HCT116 (cell line): Measurements from ENCODE around the gene CDC42EP5. TPM values are rescaled to one million over a fixed set of nuclear protein-coding genes. Genes with fewer than 3 reads are reported as not detected.
A peak's percentile ranks its signal among the peaks of the same experiment; 100 is the strongest.

Source experiments
- ATAC-seq: fragments of 200-7000 bp; cut with Tn5 transposase; 2 replicates; pipeline ENCODE4 v1.9.1; 2020; ENCODE audit warnings: mild to moderate bottlenecking, moderate library complexity
- BruUV-seq: library from RNA; stranded (reverse); fragments of 400-500 nt; replicated peaks from 2 replicates; lab custom pipeline; 2021; lab: Mats Ljungman, UMichigan
- CTCF ChIA-PET: fragments of 300-600 bp; sonication (Branson Sonifier 250); formaldehyde crosslinking; loops from one replicate; lab custom pipeline; 2021; ENCODE audit warnings: antibody characterized with exemption; lab: Charles Lee
- POLR2A ChIA-PET: fragments of 300-600, 350-600 bp; sonication (Branson Sonifier 250); formaldehyde crosslinking; loops from one replicate; lab custom pipeline; 2021; ENCODE audit warnings: antibody characterized with exemption; lab: Charles Lee
- RAD21 ChIA-PET, 2 experiments: fragments of 300-600 bp; sonication (Branson Sonifier 250); formaldehyde crosslinking; loops; one replicate each; lab custom pipeline; 2023; ENCODE audit warnings: low total read pairs in 2 of 2; ENCODE audit not compliant: uncharacterized antibody in 2 of 2, unreplicated experiment in 2 of 2, low non-redundant PET in 1 of 2; lab: Charles Lee
- DNase-seq: peaks from one replicate; pipeline ENCODE4 v3.0.0-alpha.2; 2010; ENCODE audit warnings: low read depth, low spot score
- H2AFZ ChIP-seq: fragments of 200-600 bp; shearing (Covaris generic), sonication (generic); 2 replicates; pipeline ENCODE4 v1.6.1; 2017; ENCODE audit warnings: low read depth, mixed run types, mixed read lengths, antibody characterized with exemption, low read length; ENCODE audit not compliant: poor library complexity, severe bottlenecking
- H3K27ac ChIP-seq: 2 replicates; pipeline ENCODE4 v1.5.1; 2012; ENCODE audit warnings: low read depth, low read length
- H3K27me3 ChIP-seq: fragments of 200-600 bp; sonication (generic); 2 replicates; pipeline ENCODE4 v1.6.1; 2016; ENCODE audit warnings: mixed run types, low read length, mixed read lengths; ENCODE audit not compliant: insufficient read depth
- H3K36me3 ChIP-seq, 2 experiments: fragments of 200-500 bp in 1 of 2; fragments of 200-600 bp in 1 of 2; sonication (Bioruptor generic) in 1 of 2; sonication (generic) in 1 of 2; 2 replicates each; pipeline versions ENCODE4 v1.5.1 to v1.6.1; 2014 to 2016; ENCODE audit warnings: low read length in 2 of 2, inconsistent platforms in 1 of 2, mixed read lengths in 1 of 2, mixed run types in 1 of 2; ENCODE audit not compliant: insufficient read depth in 2 of 2, control insufficient read depth in 1 of 2
- H3K4me1 ChIP-seq, 2 experiments: fragments of 200-600 bp in 1 of 2; sonication (generic) in 1 of 2; 2 replicates each; pipeline versions ENCODE4 v1.5.1 to v1.6.1; 2012 to 2017; ENCODE audit warnings: low read length in 2 of 2, inconsistent platforms in 1 of 2, mild to moderate bottlenecking in 1 of 2, mixed read lengths in 1 of 2, mixed run types in 1 of 2, moderate library complexity in 1 of 2; ENCODE audit not compliant: insufficient read depth in 2 of 2, control insufficient read depth in 1 of 2
- H3K4me2 ChIP-seq: fragments of 200-600 bp; sonication (generic); 2 replicates; pipeline ENCODE4 v1.6.1; 2017; ENCODE audit warnings: mixed run types, low read length, mixed read lengths
- H3K4me3 ChIP-seq, 2 experiments: fragments of 200-600 bp in 1 of 2; sonication (generic) in 1 of 2; replicated peaks in 1 of 2; 2 replicates each; pipeline ENCODE4 v1.5.1; 2011 to 2016; ENCODE audit warnings: low read length in 2 of 2, control low read depth in 1 of 2, low read depth in 1 of 2, mild to moderate bottlenecking in 1 of 2, mixed read lengths in 1 of 2, mixed run types in 1 of 2
- H3K79me2 ChIP-seq: fragments of 200-600 bp; sonication (generic); 2 replicates; pipeline ENCODE4 v1.6.1; 2017; ENCODE audit warnings: mild to moderate bottlenecking, mixed run types, low read length, moderate library complexity, mixed read lengths; ENCODE audit not compliant: insufficient read depth
- H3K9ac ChIP-seq: fragments of 200-600 bp; sonication (generic); 2 replicates; pipeline ENCODE4 v1.6.1; 2016; ENCODE audit warnings: low read length, mixed read lengths
- H3K9me2 ChIP-seq: fragments of 200-600 bp; sonication (generic), shearing (Covaris generic); 2 replicates; pipeline ENCODE4 v1.6.1; 2017; ENCODE audit warnings: mixed run types, mild to moderate bottlenecking, moderate library complexity; ENCODE audit not compliant: insufficient read depth
- H3K9me3 ChIP-seq, 2 experiments: fragments of 200-500 bp in 1 of 2; fragments of 200-600 bp in 1 of 2; sonication (Bioruptor generic) in 1 of 2; sonication (generic) in 1 of 2; 2 replicates each; pipeline ENCODE4 v1.6.1; 2014 to 2017; ENCODE audit warnings: low read length in 2 of 2, mixed read lengths in 2 of 2, inconsistent platforms in 1 of 2, low read depth in 1 of 2, mild to moderate bottlenecking in 1 of 2, mixed run types in 1 of 2, moderate library complexity in 1 of 2; ENCODE audit not compliant: control insufficient read depth in 1 of 2, insufficient read depth in 1 of 2
- H4K20me1 ChIP-seq: fragments of 200-600 bp; sonication (generic), shearing (Covaris generic); 2 replicates; pipeline ENCODE4 v1.6.1; 2017; ENCODE audit warnings: mixed run types, mild to moderate bottlenecking, moderate library complexity; ENCODE audit not compliant: insufficient read depth
- EGR1 ChIP-seq: IDR thresholded peaks from 2 replicates; pipeline ENCODE4 v1.6.1; 2012; ENCODE audit warnings: low read depth
- ELF1 ChIP-seq: IDR thresholded peaks from 2 replicates; pipeline ENCODE4 v1.6.1; 2012; ENCODE audit warnings: low read depth, borderline replicate concordance
- MAX ChIP-seq: IDR thresholded peaks from 2 replicates; pipeline ENCODE4 v1.6.1; 2012
- SP1 ChIP-seq: IDR thresholded peaks from 2 replicates; pipeline ENCODE4 v1.6.1; 2012; ENCODE audit warnings: low read depth
- intact Hi-C: fragments of 100-400 bp; cut with micrococcal nuclease; formaldehyde crosslinking; loops from 2 replicates; pipeline ENCODE4 v1.10.0; 2022
- total RNA-seq: library from RNA; stranded (reverse); gene quantifications from one replicate; pipeline ENCODE4 v1.2.1, GENCODE V29; 2021; ENCODE audit not compliant: unreplicated experiment
- TF ChIP-seq, protein P1 (sequence below), 3 experiments: fragments of 200-600 bp in 1 of 3; sonication (generic) in 1 of 3; IDR thresholded peaks in 2 of 3; conservative IDR thresholded peaks in 1 of 3; 2 replicates each; pipeline ENCODE4 v1.5.1; 2012 to 2017; ENCODE audit warnings: low read depth in 2 of 3, low read length in 2 of 3, antibody characterized with exemption in 1 of 3, borderline replicate concordance in 1 of 3, control low read depth in 1 of 3, mild to moderate bottlenecking in 1 of 3, mixed read lengths in 1 of 3, mixed run types in 1 of 3, moderate library complexity in 1 of 3; ENCODE audit not compliant: insufficient read depth in 1 of 3

The CDC42EP5 gene
- total RNA-seq, 1 experiment from 2014 or later = 0.64 TPM

DNA sequence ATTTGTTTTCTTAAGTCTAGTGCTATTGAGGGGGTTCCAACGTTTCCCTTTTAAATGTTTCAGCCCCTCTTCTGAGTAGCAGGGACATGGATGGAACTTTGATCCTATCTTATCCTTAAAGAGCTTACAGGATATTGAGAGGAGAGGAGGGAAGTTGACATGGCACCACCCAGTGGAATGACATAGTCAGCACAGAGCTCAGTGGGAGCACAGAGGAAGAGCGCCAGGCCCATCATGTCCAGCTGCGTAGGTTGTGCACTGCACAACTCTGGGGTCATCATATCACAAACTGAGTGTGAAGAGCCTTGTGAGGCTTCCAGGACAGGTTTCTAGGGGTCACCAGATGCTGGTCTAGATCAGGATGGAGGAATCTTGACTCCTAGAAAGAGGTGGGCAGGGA lies 4.6 kb upstream of the CDC42EP5 start:
- ChIA-PET CTCF (interaction anchor here (0.9 to 2.0 kb wide), 6 partner anchors 10 to 196 kb away, joined by 3 to 9 read pairs (median 4); partner anchors contain the start of gene LENG9), RAD21 (interaction anchor here in 1 of 2 experiments (0.8 kb wide), 1 partner anchor 200 kb away, joined by 3 read pairs; no protein-coding TSS in a partner anchor), POLR2A (interaction anchor here (0.6 kb wide), 1 partner anchor 40 kb away, joined by 3 read pairs; no protein-coding TSS in a partner anchor)
- no peaks in the 10 kb centered on the region for H4K20me1 ChIP-seq
- intact Hi-C loops = no loop called here
- no peaks in the 10 kb centered on the region for H3K9me2 ChIP-seq
- DNase-seq = no peak
- no peak overlapping the region for H3K4me3 ChIP-seq
- peak overlapping the region; percentile 41 for H2AFZ ChIP-seq
- H3K36me3 ChIP-seq = no peaks in the 10 kb centered on the region
- H3K9ac ChIP-seq = no peak overlapping the region
- no TSS peak for BruUV-seq
- H3K9me3 ChIP-seq = no peaks in the 10 kb centered on the region
- H3K27me3 ChIP-seq = no peaks in the 10 kb centered on the region
- ATAC-seq = peak; percentile 64
- H3K27ac ChIP-seq = no peak overlapping the region
- TF ChIP-seq, protein P1, sequence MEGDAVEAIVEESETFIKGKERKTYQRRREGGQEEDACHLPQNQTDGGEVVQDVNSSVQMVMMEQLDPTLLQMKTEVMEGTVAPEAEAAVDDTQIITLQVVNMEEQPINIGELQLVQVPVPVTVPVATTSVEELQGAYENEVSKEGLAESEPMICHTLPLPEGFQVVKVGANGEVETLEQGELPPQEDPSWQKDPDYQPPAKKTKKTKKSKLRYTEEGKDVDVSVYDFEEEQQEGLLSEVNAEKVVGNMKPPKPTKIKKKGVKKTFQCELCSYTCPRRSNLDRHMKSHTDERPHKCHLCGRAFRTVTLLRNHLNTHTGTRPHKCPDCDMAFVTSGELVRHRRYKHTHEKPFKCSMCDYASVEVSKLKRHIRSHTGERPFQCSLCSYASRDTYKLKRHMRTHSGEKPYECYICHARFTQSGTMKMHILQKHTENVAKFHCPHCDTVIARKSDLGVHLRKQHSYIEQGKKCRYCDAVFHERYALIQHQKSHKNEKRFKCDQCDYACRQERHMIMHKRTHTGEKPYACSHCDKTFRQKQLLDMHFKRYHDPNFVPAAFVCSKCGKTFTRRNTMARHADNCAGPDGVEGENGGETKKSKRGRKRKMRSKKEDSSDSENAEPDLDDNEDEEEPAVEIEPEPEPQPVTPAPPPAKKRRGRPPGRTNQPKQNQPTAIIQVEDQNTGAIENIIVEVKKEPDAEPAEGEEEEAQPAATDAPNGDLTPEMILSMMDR (IDR thresholded peaks at IDR 0.05 in 2 of 3, conservative IDR thresholded peaks at IDR 0.05 in 1 of 3; ENCODE audit: borderline replicate concordance in 1 of 3, insufficient read depth in 1 of 3, low read depth in 2 of 3, low read length in 2 of 3) = peak in 2 of 3 experiments; percentile 18 to 24; a peak in 1 of 6 replicates
- no peak for TF ChIP-seq SP1
- no peak overlapping the region for H3K4me2 ChIP-seq
- H3K4me1 ChIP-seq = peaks cover 6 to 9% of the 10 kb centered on the region in 2 experiments; a peak in 3 of 4 replicates
- no peaks in the 10 kb centered on the region for H3K79me2 ChIP-seq

- Histone ChIP-seq H3K79me2 (no peaks in the 10 kb centered on the region), H3K27me3 (no peaks in the 10 kb centered on the region), H3K4me2 (no peak overlapping the region), H3K27ac (no peak overlapping the region), H3K9me3 (no peaks in the 10 kb centered on the region), H3K9me2 (no peaks in the 10 kb centered on the region), H3K9ac (no peak overlapping the region), H3K4me3 (no peak overlapping the region)
- no peak for ATAC-seq
- no TSS peak for BruUV-seq
- intact Hi-C loops = no loop called here
- RAD21 ChIA-PET = no interaction called here
- TF ChIP-seq MAX (no peak), ELF1 (no peak), EGR1 (no peak)
- TF ChIP-seq, all 23 proteins: peak for 0
- POLR2A ChIA-PET = no interaction called here
- H3K4me1 ChIP-seq = peaks cover 6 to 9% of the 10 kb centered on the region in 2 experiments; a peak in 3 of 4 replicates
- no peak for DNase-seq
- no peak overlapping the region for H2AFZ ChIP-seq
- no peaks in the 10 kb centered on the region for H3K36me3 ChIP-seq
- CTCF ChIA-PET = no interaction called here
- H4K20me1 ChIP-seq = no peaks in the 10 kb centered on the region
Observed at GRCh38 chr19:54475706-54476105, 2.6 kb upstream of the CDC42EP5 start.
